ENCODE results near the gene CPB2. TPM values are rescaled to one million over a fixed set of nuclear protein-coding genes. Genes with fewer than 3 reads are reported as not detected.

CPB2 gene, protein sequence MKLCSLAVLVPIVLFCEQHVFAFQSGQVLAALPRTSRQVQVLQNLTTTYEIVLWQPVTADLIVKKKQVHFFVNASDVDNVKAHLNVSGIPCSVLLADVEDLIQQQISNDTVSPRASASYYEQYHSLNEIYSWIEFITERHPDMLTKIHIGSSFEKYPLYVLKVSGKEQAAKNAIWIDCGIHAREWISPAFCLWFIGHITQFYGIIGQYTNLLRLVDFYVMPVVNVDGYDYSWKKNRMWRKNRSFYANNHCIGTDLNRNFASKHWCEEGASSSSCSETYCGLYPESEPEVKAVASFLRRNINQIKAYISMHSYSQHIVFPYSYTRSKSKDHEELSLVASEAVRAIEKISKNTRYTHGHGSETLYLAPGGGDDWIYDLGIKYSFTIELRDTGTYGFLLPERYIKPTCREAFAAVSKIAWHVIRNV
- total RNA-seq, result not detected in 2 replicates

DNA sequence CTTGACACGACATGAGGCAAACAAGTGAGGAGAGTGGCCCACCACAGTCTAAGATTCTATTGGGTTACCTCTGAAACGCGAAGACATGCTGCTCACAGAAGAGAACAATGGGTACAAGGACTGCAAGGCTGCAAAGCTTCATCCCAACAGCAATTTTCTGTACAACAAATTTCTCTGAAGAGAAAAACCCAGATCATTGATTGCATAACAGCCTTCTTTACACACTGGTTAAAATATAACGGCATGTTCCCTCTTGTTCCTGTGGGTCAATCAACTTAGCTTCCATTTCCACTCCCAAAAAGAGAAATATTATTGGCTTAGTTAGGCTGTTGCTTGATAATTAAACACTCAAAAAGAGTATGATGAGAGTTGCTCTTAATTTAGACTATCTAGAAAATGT is at the start of gene CPB2:
TSS of gene CPB2 (minus strand) at position 166 of the 400 bp plus-strand sequence. CDS start at position 142, 24 bp downstream.
- intact Hi-C loops (cut with micrococcal nuclease), result no loop called here

DNA sequence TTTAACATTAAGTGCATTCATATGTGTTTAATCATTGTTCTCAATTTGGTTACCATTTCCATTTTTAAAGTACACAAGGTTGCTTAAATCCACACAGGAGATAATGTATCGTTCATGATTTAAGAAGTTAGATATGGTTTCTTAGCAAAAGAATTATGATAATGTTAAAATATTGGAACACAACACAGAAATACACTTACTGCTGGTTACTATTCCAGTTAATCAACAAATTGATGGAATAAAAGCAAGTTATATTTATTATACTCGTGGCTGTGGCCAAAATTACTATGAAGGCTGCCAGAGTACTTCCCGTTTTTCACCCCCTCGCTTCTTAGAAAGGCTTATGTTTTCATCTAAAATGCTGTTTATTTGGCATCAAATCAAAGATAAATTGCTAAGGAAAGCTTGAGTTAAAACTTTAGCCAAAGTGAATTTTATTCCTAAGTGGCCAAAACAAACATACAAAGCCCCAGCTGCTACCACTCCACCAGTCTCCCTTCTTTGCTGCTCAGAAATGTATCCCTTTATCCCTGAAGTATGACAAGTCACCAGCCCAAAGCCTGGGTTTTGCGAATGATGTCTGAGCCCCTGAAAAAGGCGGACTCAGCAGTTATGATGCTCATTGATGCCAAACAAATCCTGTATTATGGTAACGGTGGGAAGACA is 49.4 kb upstream of the CPB2 start:
- intact Hi-C loops (cut with micrococcal nuclease), result no loop called here

DNA sequence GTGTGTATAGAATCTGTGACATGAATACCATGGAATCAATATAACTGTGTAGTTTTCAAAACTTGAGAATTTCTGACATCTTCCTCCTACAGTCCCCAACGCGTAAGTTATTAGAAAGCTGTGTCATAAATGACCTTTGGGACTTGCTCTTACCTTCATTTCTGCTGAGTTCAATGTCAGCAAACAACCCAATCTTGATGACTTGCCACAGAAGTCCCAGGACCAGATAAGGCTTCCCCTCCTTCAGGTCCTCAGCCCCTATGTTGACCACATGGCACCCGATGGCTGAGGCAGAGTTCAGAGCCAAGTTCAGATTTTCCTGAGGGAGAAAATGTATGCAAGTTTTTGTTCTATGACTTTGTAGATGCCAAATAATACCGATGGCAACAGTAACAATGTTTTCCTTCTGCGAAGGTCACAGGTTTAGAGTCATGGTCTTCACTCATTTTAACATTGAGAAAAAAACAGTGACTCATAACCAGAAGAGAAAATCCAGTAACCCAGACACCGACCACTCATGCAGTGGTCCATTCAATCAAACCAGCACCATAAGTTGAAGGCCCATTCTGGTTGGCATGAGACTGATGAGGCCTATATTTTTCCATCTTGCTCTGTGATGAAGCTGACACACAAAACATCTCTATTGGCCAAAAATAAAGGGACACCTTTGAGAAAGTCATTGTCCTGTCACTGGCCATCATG is 47.9 kb upstream of the CPB2 start:
- intact Hi-C loops (cut with micrococcal nuclease), result no loop called here

DNA sequence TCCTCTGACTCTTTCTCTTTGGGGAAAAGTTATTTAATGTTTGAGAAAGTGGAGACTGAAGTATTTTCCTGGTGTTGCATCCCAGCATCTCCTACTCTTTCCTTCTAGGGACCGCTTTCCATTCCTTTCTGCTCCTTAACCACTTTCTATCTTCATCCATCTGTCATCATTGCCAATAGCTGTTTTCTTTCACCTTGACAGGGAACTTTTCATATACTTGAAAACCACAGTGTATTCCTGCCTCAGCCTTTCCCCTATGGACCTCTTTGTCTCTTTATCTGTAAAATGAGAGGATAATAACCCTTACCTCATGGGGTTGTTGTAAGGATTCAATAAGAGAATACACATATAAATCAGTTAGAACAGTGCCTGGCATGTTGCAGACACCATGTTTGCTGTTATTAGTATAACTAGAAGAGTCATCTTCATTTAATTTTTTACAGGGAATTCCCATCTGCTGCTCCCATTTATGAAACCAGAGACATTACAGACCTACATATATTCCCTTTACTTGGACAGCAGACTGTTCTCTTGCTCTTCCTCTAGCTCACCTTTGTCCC is 45.4 kb upstream of the CPB2 start:
- intact Hi-C loops (cut with micrococcal nuclease), result loop anchor here (1.0 kb wide), 1 partner anchor 9 kb away; no protein-coding TSS in a partner anchor

DNA sequence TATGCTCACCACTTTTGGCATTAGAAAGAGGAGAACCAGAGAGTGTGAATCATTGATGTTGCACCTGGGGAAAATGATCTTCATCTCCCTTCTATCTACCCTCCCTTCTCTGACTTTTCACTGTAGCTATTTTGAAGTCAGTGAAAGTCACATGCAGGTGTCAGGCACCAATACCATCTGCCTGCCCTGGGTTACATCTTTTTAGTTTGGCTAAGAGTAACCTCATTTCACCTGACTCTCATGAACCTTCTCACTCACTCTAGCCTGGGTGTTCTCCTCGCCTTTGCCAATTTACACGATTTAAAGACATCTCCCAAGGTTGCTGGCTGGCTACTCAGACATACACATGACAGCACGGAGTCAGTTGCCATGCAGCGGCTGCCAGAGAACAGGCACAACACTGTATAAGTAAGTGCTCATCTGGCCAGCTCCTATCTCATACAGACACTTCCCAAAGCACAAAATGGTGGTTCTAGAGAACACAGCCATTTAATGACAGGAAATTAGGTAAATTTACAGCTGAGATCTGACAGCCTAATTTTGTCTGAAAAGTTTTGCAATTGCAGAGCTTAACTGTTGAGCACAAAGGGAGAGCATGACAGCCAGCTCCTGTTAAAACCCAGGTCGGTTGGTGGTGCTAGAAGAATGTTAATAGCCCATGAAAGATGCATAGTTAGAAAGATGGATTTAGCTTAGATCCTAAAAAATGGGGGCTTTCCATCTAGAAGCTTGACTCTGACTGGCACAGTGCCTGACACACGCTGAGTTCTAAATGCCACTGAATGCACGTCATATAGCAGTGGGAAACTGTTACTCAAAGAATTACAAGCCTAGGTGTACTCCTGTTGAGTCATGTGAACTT is 44.7 kb upstream of the CPB2 start:
- intact Hi-C loops (cut with micrococcal nuclease), result loop anchor here (1.0 kb wide), 2 partner anchors 9 to 10 kb away; no protein-coding TSS in a partner anchor

DNA sequence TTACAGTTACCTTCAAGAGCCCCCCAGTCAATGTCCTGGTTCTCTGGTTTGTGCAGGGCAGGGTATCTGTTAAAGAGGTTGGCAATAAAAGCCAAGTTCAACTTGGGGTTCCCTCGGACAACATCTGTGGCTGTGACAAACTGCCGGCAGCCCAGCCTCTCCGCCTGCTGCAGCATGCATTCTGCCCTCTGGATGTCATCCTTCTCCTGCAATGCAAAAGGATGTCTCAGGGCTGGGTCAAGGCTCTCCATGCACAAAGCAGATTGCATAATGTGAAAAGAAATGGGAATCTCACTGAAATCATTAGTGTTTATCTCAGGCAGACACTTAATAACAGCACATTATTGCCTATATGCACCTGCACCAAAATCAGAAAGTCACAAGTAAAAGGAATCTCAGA is 42.1 kb upstream of the CPB2 start:
- intact Hi-C loops (cut with micrococcal nuclease), result no loop called here

DNA sequence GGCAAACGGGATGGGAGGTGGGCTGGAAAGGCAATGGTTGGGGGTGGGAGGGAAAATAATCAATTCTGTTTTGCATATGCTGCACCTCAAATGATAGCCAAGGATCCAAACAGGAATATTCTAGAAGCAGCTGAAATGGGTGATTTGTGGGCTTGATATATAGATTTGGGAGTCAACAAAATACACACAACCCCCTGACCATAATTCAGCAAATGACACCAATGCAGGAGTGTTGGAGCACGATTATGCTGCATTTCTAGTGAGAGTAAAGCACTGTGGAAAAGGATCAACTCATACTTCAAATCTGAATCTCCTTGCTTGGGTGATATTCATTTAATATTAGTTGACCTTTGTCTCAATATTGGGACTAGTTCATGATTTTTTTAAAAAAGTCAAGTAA is 41.1 kb upstream of the CPB2 start:
- intact Hi-C loops (cut with micrococcal nuclease), result no loop called here

DNA sequence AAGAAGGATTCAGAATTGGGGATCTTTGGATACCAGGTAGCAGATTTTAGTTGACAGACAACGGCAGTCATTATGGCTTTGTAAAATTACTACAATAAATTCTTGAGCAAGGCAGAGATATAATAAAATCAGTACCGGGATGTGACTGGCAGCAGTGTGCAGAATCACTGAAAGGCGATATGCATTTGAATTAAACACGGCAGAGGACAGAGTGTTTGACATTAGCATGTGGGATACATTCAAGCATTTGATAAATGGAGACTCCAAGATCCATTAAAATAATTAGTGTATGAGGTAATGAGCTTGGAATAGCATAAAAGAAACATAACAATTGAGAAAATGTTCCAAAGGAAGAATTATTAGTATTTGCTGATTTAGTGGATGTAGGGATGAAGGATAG is 40.3 kb upstream of the CPB2 start:
- intact Hi-C loops (cut with micrococcal nuclease), result no loop called here

DNA sequence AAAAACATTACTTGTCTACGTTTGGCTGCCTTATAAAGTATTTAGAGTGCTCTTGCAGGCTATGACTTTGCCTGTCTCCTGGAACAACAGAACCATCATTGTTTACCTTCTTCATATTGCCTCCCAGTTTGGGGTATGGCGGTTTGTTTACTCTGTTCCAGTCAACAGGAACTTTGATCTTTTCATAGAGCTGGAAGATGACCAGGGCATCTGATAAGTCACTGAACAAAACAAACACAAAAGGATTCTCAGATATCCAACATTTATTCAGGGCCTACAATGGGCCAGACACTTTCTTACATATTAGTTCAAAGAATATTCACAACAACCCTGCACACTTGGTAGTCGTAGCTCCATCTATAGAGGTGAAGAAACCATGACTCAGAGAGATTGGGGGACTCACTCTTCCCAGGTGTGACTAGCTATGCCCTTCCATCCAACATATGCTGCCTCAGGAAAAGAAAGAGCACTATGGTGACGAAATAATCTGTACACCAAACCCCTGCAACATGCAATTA is 38.4 kb upstream of the CPB2 start:
- intact Hi-C loops (cut with micrococcal nuclease), result no loop called here

DNA sequence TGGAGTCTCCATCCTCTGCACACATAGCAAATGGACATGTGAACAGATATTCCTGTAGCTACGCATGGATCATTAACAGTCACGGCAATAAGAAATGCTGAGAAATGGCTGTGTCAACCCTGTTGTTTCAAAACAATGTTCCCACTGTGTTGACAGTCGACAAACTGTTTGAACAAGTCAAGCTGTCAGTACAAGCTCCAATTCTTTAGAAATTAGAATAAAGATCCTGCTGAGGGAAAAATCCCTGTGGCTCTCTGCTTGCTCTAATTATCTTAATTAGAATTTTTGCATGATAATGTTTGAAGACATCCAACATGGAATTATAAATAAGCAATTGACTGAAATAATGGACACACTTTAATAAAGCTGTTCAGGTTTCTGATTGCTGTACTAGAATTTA is 37.9 kb upstream of the CPB2 start:
- intact Hi-C loops (cut with micrococcal nuclease), result loop anchor here (1.0 kb wide), 1 partner anchor 11 kb away; no protein-coding TSS in a partner anchor

DNA sequence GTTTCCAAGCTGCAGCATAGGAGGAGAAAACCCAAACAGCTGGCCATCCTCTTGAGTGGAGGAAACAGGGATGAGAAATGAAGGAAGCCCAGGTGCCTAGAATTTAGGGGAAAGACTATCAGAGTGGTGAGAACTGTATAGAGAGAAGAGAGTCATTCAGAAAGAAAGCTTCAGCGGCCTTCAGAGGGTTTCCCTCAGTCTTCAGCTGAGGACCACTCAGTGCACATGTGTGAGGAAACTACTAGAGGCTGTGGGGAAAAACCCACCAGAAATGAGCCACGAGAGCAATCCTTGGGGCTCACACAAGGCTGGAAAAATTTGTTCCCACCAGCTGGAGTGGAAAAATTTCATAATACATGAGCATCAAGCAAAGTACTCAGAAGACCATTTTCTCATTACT is 35.2 kb upstream of the CPB2 start:
- intact Hi-C loops (cut with micrococcal nuclease), result loop anchor here (1.0 kb wide), 1 partner anchor 9 kb away; no protein-coding TSS in a partner anchor

DNA sequence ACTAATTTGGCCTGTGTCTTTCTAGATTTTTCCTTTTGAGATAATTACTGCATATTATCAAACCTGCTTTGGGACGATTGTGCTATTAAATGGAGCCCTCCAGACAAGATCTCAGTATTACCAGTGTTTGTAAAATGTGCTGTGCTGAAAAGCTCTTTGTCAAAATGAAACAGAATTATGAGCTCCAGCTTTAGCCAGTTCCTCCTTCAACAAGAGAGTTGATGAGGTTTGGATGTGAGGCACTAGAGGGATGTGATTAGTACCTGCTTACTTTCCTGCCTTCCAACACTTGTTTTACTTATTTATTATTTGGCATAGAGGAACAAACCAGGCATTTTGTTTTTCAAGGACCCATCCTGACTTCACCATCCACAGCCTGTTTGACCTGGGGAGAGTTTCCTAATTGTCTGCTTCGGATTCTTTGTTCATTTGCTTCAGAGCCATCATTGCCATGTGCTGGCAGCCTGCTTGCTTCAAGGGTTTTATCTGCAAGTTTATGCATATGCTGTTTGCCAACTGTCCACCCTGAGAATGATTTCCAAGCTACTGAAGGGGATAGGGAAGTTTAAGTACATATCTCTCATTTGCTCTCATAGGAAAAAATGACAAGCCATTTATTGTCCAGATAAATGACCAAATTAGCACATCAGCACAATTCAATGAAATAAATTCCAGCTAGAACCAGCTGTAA is 32.9 kb upstream of the CPB2 start:
- intact Hi-C loops (cut with micrococcal nuclease), result no loop called here

DNA sequence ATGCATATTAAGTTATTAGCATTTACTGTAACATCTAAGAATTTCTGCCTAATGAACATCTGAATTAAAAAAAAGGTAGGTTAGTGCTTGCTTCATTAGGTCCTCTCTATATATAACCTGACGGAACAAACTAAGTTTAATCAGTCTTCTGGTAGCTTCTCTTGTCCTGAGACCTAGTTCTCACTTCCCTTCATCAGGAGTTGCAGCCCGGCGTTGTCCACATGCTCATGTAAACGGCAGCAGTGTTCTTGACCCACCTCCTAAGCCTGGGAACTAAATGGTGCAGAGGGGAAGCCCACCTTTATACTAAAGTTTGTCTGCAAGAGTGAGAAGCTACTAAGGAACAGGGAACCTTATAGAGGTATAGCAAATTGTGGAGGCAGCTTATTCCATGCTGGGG is 31.9 kb upstream of the CPB2 start:
- intact Hi-C loops (cut with micrococcal nuclease), result no loop called here

DNA sequence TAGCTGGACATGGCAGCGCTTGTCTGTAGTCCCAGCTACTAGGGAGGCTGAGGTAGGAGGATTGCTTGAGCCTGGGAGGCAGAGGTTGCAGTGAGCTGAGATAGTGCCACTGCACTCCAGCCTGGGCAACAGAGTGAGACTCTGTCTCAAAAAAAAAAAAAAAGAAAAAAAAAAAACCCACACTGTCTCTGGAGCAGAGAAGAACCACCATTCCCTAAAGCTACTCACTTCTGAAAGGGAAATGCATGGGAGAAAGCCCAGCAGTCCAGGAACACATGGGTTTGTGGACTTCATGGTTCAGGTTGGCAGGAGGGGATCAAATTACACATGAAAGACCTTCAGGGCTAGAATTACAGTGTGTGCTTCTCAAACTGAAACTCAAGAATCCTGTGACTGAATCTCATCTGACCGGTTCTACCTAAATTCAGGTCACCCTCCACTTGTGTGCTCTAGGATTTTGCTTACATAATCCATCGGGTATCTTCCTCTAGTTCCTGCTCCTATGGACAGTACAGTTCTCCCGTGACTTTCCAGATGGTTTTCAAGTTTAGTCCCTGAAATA is 30.2 kb upstream of the CPB2 start:
- intact Hi-C loops (cut with micrococcal nuclease), result no loop called here

DNA sequence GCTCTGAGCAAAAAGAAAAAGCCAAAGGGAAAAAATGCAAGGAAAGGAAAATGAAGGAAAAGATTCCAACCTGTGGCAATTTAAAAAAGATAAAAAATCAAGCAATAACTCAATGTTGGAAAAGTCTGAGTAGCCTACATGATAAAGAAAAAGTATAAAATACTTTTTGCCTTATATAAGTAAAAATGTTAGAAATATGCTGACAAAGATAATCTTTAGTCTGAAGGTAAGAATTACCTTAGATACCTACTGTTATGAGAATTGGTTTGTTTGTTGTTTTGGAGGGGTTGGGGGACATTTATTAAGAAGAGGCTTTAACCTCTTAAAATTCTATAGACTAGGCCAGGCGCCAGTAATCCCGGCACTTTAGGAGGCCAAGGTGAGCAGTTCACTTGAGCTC is 29.7 kb upstream of the CPB2 start:
- intact Hi-C loops (cut with micrococcal nuclease), result no loop called here

DNA sequence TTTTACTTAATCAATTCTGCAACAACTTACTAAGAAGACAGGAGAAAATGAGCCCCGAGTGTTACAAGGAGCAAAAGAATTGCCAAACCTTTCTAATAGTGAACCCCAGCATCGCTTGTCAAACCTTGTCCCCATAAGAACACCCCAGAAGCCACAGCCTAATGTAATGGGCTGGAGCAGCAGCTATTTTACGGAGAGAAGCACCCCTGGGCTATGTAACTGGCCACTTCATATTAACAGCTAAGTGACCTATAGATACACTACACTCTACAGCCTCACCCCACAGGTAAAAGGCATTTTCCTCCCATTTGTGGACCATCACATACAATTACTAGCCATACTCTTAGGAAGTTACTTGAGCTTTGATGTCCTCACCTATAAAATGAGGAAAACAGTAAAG is 27.3 kb upstream of the CPB2 start:
- intact Hi-C loops (cut with micrococcal nuclease), result no loop called here

DNA sequence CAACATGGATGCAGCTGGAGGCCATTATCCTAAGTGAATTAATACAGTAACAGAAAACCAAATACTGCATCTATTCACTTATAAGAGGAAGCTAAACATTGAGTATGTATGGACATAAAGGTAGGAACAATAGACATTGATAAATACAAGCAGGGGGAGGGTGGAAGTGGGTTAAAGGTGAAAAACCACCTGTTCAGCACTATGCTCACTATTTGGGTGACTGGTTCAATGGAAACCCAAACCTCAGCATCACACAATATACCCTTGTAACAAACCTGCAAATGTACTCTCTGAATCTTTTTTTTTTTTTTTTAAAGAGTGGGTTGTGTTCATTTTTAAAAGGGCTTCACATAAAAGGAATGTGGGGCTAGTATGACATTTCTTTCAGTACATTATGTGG is 26.9 kb upstream of the CPB2 start:
- intact Hi-C loops (cut with micrococcal nuclease), result loop anchor here (1.0 kb wide), 1 partner anchor 11 kb away; no protein-coding TSS in a partner anchor

DNA sequence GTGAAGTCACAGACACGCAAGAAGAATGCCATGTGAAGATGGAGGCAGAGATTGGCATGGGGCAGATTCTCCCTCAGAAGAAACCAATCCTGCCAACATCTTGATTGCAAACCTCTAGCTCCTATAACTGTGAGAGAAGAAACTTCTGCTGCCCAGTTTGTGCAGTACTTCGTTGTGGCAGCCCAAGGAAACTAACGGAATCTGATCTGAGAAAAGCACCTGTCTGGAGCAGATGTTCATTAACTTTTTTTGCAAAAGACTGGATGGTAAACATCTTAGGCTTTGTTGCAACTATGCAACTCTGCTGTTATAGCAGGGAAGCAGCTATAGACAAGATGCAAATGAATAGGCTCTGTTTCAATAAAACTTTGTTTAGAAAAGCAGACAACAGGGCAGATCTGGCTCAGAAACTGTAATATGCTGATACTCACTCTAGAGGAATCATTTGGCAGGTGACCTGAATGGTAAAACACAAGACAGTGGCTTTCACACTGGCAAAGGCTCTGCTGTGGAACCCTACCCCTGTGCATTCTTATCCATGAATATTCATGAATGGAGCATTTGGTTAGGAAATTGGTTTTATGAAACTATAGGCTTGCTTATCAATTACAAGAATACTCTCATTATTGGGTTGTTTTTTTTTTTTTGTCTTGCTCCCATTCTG is 25.3 kb upstream of the CPB2 start:
- intact Hi-C loops (cut with micrococcal nuclease), result loop anchor here (5.0 kb wide), 1 partner anchor 618 kb away; no protein-coding TSS in a partner anchor

DNA sequence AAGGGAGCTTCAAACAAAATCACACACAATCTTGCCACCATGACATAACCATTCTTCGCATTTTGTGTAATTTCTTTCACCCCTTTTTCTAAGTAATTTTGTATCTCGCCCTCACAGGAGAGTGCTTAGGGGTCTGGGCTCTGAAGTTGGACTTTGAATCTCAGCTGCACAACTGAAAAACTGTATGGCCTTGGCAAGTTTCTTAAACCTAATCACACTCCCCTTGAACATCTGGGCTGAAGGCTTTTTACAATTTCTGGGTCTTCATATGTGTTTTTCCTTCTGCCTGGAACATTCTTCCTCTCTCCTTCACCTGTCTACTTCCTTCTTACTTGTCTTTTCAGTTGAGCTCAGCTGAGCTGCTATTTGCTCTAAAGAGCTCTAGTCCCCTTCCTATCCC is 24.3 kb upstream of the CPB2 start:
- intact Hi-C loops (cut with micrococcal nuclease), result loop anchor here (5.0 kb wide), 1 partner anchor 617 kb away; no protein-coding TSS in a partner anchor

Data from T-helper 1 cell treated with Interleukin-12 subunit alpha and Interleukin-12 subunit beta and Interleukin-4 antibody, amounts not matched to agents 30 ng/mL and 1 ng/mL, for 36 hours (primary cell).